ENCODE data around the gene GRPEL1. TPM values are rescaled to one million over a fixed set of nuclear protein-coding genes. Genes with fewer than 3 reads are reported as not detected.

The GRPEL1 gene
- total RNA-seq, 4 donors from 2014 or later = 20.8 to 24.0 (median 21.6) TPM

DNA sequence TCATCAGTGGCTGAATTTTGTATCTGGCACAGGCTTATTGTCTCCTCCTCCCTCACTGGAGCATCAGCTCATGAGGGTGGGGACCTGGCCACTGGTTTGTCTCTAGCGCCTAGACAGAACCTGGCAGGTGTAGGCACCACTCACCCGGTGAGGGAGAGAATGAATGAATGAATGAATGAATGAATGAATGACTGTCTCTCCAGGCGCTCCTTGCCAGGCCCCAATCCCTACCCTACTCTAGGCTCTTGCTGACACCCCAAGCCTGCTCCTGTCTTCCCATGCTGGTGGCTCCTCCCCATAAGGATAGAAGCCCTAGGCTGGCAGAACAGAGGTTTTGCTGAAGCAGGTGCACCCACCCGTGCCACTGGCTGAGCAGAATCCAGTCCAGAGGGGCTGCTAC lies 41.3 kb upstream of the GRPEL1 start:
- intact Hi-C loops (cut with DNase I; ENCODE audit: low total_unique reads) = no loop called here
- TF ChIP-seq, protein P1, sequence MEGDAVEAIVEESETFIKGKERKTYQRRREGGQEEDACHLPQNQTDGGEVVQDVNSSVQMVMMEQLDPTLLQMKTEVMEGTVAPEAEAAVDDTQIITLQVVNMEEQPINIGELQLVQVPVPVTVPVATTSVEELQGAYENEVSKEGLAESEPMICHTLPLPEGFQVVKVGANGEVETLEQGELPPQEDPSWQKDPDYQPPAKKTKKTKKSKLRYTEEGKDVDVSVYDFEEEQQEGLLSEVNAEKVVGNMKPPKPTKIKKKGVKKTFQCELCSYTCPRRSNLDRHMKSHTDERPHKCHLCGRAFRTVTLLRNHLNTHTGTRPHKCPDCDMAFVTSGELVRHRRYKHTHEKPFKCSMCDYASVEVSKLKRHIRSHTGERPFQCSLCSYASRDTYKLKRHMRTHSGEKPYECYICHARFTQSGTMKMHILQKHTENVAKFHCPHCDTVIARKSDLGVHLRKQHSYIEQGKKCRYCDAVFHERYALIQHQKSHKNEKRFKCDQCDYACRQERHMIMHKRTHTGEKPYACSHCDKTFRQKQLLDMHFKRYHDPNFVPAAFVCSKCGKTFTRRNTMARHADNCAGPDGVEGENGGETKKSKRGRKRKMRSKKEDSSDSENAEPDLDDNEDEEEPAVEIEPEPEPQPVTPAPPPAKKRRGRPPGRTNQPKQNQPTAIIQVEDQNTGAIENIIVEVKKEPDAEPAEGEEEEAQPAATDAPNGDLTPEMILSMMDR (IDR thresholded peaks at IDR 0.05) = no peak
- no peak for TF ChIP-seq POLR2A (IDR thresholded peaks at IDR 0.05)
- WGBS, 2 donors = 83 to 84% methylated on average over 4 of the region's 4 CpGs
- DNase-seq (ENCODE audit: low spot score in 2 of 2) = no peak
- no peak overlapping the region for H3K4me3 ChIP-seq (ENCODE audit: low read depth, poor library complexity, severe bottlenecking)

DNA sequence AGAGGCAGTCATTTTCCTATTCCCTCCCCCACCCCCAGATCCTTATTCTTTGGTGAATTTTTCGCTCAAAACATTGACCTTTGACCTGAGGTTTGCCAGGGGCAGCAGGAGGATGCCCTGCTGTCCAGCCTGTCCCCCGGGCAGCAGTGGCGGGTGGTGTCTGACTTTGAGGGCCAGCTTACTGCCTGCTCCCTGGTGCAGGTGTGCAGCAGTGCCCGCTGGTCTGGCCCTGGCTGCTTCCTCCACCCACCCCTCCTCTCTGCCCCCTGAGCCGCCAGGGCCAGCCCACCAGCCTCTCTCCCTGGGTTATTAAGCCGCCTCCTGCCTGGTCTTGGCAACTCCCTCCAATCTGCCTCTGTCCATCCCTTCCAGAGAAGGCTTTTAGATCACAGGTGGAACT lies 40.8 kb upstream of the GRPEL1 start:
- intact Hi-C loops (cut with DNase I; ENCODE audit: low total_unique reads) = no loop called here
- DNase-seq (ENCODE audit: low spot score in 2 of 2) = no peak
- TF ChIP-seq, protein P1 (IDR thresholded peaks at IDR 0.05) = no peak
- no peak for TF ChIP-seq POLR2A (IDR thresholded peaks at IDR 0.05)
- H3K4me3 ChIP-seq (ENCODE audit: low read depth, poor library complexity, severe bottlenecking) = no peak overlapping the region
- 90 to 95% methylated on average over 5 to 6 of the region's 6 CpGs for WGBS, 2 donors

DNA sequence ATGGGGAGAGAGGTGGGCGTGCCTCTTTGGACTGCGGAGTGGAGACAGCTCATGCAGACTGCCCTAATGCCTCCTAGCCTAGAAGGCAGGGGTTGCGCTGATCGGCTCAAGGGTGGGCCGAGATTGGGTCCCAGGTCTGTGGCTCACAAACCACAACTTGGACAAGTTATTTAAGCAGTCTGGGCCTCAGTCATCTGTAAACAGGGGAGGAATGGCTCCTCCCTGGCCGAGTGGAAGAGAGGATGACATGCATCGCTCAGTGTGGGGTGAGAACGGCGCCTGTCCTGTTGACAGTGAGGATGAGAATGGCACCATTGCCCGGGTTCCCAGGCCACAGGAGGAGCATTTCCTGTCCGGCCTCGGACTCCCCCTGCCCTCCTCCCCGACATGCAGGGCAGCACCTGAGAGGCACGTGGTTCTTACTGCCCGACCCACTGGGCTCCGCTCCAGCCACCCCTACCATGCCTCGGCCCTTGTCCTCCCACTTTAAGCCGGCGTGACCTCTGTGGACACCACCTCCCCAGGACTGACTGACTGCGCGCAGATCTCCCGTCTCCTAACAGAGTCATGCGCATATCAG lies 40.3 kb upstream of the GRPEL1 start:
- TF ChIP-seq POLR2A (IDR thresholded peaks at IDR 0.05) = no peak
- TF ChIP-seq, protein P1 (IDR thresholded peaks at IDR 0.05) = no peak
- 91 to 93% methylated on average over 22 to 23 of the region's 23 CpGs for WGBS, 2 donors
- no peak overlapping the region for H3K4me3 ChIP-seq (ENCODE audit: low read depth, poor library complexity, severe bottlenecking)
- DNase-seq (ENCODE audit: low spot score in 2 of 2) = no peak
- intact Hi-C loops (cut with DNase I; ENCODE audit: low total_unique reads) = no loop called here

DNA sequence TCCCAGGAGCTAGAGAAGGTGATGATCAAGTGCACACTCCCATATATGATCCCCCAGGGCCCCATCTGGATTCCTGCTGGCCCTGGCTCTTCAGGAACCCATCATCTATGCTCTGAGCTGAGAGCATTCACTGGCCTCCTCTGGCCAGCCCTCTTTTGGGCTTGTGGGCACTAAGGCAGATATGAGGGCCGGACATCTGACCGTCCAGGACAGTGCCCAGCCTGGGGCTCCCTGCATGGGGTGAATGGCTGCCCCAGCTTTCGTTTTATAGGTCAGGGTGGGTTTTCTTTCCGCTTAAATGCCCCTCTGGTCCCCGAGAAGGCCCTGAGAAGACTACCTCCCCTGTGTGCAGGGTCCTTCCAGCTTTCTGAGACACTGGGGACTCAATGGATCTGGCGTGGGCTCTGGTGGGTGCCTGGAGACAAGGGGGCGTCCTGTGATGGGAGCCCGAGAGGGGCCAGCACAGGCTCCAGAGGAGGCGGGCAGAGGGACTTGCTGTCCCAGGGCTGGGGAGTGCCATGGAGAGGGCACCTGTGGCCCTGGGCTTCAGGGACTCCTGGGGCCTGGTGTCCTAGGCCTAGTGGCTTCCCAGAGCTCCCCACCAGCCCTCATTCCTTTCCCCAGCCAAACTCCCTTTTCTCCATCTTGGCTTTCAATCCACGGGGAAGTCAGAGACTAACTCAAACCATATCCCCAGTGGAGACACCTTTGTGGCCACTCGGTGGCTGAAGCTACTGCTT lies 39.5 kb upstream of the GRPEL1 start:
- TF ChIP-seq POLR2A (IDR thresholded peaks at IDR 0.05) = no peak
- TF ChIP-seq, protein P1 (IDR thresholded peaks at IDR 0.05) = no peak
- DNase-seq (ENCODE audit: low spot score in 2 of 2) = no peak
- 83 to 89% methylated on average over 11 of the region's 11 CpGs for WGBS, 2 donors
- intact Hi-C loops (cut with DNase I; ENCODE audit: low total_unique reads) = no loop called here
- H3K4me3 ChIP-seq (ENCODE audit: low read depth, poor library complexity, severe bottlenecking) = no peak overlapping the region

DNA sequence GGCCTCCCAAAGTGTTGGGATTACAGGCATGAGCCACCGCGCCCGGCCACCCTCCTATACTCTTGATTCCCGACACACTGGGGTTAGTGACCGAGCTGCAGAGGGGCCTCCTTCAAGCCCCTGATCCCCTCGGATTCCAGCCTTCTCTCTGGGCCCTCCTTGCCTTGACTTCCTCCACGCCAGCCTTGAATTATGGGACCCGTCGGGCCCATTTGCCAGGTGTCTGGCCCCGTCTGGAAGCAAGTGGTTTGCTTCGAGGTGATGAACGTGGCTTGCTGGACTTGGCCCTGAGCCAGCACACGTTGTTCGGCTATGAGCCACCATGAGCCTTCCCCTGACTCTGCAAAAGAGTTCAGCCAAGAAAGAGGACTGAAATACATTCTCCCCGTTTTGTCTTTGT lies 37.4 kb upstream of the GRPEL1 start:
- intact Hi-C loops (cut with DNase I; ENCODE audit: low total_unique reads) = no loop called here
- TF ChIP-seq, protein P1 (IDR thresholded peaks at IDR 0.05) = no peak
- TF ChIP-seq POLR2A (IDR thresholded peaks at IDR 0.05) = no peak

More for the DNA sequence above, 37.4 kb upstream of the GRPEL1 start:
- H3K4me3 ChIP-seq (ENCODE audit: low read depth, poor library complexity, severe bottlenecking) = no peak overlapping the region
- 59 to 61% methylated on average over 15 of the region's 15 CpGs for whole genome bisulfite sequencing, 2 donors
- DNase-seq (ENCODE audit: low spot score in 2 of 2) = no peak

All from lower leg skin (tissue), 4 donors.